ENCODE measurements around the gene TRPV4.
"Not testable (repeated sequence)": the region's sequence is repeated elsewhere in the genome, so short reads cannot be mapped to it uniquely, and the experiment has no call there.

TRPV4 gene

DNA sequence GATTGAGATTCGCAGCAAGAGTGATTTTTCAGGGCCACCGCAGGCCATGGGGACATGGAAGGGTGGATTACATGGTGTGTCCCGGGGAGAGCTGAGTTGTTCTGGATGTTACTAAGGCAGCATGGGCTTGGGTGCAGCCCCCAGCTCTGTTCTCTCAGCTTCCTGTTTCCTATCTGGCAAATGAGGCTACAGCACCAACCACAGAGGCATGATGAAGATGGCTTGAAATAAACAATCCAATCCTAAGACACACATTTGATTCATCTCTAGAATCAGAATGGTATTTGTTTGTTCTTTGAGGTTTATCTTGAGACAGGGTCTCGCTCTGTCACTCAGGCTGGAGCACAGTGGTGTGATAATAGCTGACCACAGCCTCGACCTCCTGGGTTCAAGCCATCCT is 25.6 kb upstream of the TRPV4 start:
- DNase-seq: no peak

GRCh38 chr12:109857715-109858114 is 24.5 kb upstream of the TRPV4 start:
- no peak for DNase-seq

DNA sequence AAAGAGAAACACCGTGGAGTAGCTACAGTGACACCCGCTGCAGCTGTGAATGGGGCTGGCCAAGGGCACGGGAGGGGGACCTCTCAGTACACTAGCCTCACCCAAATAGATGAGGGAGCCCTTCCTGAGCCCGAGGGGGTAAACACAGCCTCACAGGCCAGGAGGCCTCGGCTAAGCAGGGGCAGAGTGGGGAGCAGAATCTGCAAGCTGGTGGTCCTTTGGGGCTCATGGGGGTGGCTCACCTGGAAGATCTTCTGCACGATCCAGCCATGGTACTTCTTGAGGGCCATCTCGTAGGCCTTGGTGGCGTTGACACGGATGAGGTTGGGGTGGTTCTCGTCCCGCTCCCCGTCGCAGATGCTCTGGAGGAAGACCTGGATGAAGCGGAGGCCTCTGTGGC is 22.2 kb upstream of the TRPV4 start:
- DNase-seq: no peak

- DNase-seq: not testable (repeated sequence)
These were observed 17.3 kb upstream of the TRPV4 start for GRCh38 chr12:109850518-109850917.

DNA sequence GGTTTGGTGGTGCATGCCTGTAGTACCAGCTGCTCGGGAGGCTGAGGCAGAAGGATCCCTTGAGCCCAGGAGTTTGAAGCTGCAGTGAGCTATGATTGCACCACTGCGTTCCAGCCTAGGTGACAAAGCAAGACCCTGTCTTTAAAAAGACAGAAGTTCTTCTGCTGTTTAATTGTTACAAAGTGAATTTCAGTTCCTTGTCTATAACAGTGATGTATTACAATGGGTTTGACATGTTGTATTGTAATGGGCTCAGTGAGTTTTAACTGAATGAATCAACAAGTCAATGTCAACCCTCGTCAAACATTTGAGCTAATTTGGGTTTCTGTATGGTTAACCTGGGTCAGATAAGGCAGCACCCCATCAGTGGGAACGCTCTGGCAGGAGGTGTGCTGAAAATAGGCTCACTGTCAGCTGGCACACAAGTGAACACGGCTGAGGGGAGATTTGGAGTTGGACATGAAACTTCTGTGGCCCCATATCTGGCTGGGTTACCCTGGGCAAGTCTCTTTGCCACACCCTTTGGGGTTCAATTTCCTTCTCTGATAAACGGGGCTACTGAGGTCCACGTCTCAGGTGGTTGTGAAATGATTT is 14.0 kb upstream of the TRPV4 start:
- DNase-seq: no peak

DNA sequence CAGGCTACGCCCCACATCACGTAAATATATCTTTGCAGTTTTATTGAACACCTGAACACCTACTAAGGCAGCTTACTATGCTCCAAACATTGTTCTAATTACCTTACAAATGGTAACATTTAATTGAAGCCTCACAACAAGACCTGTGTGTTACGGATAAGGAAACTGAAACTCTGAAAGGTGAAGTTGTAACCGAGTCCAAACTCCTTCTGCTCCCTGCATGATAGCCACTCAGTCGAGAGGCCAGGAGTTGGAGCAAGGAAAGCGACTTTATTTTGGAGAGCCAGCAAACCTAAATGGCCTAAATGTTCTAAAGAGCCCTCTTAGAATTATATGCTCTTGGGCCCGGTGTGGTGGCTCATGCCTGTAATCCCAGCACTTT is 12.6 kb upstream of the TRPV4 start:
- no peak for DNase-seq

DNA sequence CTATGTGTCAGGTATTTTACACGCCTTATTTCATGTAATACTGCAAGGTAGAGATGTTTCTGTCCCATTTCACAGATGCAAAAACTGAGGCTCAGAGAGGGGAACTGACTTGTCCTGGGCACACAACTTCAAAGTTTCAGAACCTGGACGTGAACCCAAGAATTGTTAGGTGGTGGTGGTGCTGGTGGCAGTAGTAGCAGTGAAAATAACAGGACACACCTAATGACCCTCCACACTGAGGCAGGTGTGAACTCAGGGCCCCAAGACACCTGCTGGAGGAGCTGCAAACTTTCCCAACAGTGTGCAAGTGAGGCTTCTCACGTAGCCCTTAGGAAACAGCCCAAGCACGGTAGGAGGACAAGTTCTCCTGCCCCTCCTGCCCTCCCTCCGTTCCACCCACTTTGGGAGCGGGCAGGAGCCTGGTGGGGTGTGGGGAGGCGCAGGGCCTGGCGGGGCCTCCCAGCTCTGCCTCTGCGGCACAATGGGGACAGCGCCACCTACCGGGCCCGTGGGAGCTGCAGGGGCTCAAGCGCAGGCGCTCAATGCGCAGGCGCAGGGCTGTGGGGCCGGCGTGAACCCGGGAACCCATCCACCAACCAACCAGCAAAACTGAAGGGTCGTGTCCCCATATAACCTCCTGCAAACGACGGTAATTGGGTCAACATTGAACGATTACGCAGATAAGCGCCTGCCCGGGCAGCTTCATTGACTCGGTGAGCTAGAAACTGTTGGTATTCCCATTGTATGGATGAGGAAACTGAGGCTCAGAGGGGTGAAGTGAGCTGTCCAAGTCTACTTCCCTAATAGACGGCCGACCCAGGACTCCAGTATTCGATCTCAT is 12.0 kb upstream of the TRPV4 start:
- DNase-seq: peak; percentile 77

GRCh38 chr12:109844091-109844490 is 10.9 kb upstream of the TRPV4 start:
- no peak for DNase-seq

- no peak for DNase-seq
These were observed 8.8 kb upstream of the TRPV4 start for GRCh38 chr12:109842021-109842420.

- DNase-seq: no peak
These were observed 8.2 kb upstream of the TRPV4 start for GRCh38 chr12:109841356-109841755.

DNA sequence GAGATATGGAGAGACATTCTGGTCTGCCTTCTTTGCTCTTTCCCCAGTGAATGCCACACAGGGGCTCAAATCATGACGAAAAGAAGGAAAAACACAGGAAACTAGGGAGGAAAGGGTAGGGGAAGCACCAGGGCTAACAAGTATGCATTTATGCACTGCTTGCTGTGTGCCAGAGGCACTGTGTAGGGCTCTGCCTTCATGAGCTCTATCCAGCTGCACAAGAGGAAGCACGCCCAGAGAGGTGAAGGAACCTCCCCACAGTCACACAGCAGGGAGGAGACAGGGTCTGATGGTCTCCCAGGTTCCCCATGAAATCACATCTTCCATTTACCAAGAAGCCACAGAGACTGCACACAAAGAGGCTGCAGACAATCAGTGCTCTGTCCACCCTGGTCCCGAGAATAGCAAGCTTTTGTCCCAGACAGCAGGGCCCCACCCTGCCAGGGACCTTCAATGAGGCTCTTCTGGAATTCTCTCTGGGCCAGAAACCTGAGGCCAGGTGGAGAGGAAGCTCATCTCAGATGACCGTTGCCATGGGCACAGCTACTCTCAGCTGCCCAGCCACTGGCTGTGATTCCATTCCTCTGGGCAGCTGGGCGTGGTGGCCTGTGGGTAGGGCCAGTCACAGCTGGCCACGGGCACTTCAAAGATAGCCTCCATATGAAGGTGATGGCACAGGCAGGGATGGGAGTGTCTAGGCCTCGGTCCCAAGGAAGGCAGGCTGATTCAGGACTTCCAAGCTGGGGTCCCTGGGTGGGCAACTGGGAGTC is 7.3 kb upstream of the TRPV4 start:
- DNase-seq: peak; percentile 32

DNA sequence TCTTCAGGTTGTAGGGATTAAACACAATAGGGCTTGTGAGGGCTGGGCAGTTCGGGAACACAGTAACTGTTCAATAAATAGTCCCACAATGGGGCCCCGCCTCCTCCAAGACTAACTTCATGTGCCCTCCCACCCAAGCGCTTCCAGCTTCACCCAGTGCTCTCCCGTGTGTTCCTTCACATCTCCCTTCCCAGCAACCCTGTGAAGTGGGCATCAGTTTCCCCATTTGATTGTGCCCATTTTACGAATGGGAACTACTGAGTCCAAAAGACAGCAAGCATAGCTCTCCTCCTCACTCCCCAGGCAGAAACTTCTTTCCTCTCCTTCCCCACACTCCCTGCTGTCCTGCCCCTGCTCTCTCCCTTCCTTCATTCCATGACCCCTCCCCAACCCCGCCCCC is 6.2 kb upstream of the TRPV4 start:
- no peak for DNase-seq

GRCh38 chr12:109836916-109837315 is 3.7 kb upstream of the TRPV4 start:
- peak; percentile 28 for DNase-seq

GRCh38 chr12:109835827-109836226 is 2.6 kb upstream of the TRPV4 start:
- DNase-seq: no peak

DNA sequence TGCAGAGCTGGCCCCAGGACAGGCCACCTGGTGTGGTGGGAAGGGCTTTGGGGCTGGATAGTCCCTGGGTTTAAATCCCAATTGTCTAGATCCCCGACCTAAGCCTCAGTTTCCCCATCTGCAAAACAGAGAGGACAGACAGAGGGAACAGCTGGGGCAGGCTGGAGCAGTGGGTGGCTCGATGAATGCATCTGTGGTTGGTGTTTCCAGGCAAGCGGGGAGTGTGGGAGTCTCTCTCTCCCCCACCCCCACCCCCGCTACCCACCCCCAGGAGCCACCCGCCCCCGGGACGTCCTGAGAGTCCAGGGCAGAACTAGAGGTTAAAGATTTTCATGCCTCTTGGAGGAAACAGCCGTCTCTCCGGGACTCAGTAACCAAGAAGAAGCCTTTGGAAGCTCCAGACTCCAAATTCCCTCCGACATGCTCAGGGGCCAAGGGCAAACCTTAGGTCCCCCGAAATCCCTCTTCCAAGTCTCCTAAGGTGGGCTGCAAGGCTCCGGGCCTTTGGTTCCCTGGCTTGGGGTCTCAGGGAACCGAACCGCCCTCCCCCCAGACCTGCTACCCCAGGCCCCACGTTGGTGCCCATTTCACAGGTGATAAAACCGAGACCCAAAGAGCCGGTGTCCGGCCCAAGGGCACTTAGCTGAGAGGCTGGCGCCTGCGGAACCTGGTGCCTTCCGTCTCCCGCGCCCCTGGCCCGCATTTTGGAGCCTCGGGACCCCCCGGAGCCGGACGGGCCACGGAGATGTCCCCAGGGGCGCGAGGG is 474 bp downstream of the TRPV4 start:
- DNase-seq: no peak

DNA sequence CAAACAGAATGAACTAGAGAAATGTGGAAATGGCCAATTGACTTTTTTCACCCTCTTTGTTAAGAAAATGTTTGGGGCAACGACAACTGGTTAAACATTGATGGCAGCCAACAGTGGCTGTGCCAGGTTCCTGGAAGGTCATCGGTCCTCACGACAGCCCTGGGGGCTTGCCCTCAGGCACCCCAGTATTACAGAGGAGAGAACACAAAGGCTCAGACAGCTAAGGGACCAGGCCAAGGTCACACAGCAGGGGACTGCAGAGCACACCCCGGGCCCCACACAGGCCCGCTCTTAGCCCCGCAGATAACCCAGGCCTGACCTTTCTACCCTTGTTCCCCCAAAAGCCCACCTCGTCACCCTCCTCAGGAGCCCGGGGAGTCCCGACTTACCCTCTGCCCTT is 1.3 kb downstream of the TRPV4 start:
- DNase-seq: no peak

DNA sequence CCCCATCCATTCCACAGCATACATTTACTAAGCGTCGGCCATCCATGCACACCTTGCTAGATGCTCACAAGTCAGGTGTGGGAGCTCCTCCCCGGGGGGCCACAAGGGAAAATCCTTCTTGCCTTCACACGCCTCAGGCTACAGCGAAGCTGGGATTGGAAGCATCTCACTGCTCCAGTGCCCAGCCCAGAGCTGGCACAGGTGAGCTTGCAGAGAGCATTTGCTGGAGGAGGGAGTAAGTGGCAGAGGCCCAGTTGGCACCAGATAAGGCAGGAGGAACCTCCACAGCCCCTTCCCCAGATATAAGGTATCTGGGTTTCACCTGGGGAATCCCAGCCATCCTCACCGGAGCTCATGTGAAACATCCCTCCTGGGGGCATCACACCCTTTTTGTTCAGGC is 1.8 kb downstream of the TRPV4 start:
- DNase-seq: no peak

DNA sequence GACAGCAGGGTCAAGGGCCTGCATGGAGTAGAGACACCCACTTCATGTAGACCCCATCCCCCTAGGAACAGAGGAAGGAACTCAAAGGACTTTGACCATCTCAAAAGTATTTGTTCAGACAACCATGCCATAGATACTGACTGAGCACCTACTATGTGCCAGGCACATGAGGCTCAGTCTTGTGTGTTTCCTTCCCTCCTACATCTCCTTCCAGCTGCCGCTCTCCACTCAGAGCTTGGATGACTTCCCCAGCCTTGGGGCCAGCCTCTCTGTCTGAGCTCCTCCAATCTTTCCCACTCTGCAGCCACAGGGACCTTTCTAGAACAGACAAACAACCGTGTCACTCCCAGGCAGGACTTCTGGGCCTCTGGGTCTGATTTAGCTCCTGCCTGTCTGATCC is 2.5 kb downstream of the TRPV4 start:
- no peak for DNase-seq

GRCh38 chr12:109830267-109830666 is 2.9 kb downstream of the TRPV4 start:
- no peak for DNase-seq

DNA sequence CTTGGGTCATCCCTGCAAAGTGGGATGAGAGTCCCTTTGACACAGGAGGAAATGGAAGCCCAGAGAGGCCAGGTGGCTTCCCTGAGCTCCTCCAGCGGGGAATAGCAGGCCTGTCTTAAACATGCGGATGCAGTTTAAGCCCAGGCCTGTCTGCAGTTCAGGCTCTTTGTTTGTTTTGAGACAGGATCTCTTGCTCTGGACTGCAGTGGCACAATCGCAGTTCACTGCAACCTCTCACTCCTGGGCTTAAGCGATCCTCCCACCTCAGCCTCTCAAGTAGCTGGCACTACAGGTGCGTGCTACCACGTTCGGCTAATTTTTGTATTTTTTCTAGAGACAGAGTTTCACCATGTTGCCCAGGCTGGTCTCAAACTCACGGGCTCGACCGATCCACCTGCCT is 3.5 kb downstream of the TRPV4 start:
- DNase-seq: no peak

GRCh38 chr12:109828754-109829511 is 4.3 kb downstream of the TRPV4 start:
- DNase-seq: no peak
